LNCaP clone FGC (cell line): Measurements from ENCODE around the gene MEG3.
"Not testable (repeated sequence)": the region's sequence is repeated elsewhere in the genome, so short reads cannot be mapped to it uniquely, and the experiment has no call there.

ENCODE experiments used
- DNase-seq: peaks from one replicate; pipeline ENCODE4 v3.0.0-alpha.2; 2011; ENCODE audit warnings: low read depth
- H3K4me3 ChIP-seq: 2 replicates; pipeline ENCODE4 v1.5.1; 2011; ENCODE audit warnings: mild to moderate bottlenecking, low read depth, low read length, control low read depth
- CTCF ChIP-seq: IDR thresholded peaks from 2 replicates; pipeline ENCODE4 v1.5.1; 2012; ENCODE audit warnings: mild to moderate bottlenecking; ENCODE audit not compliant: control insufficient read depth, insufficient read depth; ENCODE audit errors: extremely low read depth

MEG3 gene

GRCh38 chr14:100800041-100800440 is 25.9 kb upstream of the MEG3 start:
- no peak for DNase-seq
- TF ChIP-seq CTCF, result no peak
- no peak overlapping the region for H3K4me3 ChIP-seq

- DNase-seq, result not testable (repeated sequence)
Observed at GRCh38 chr14:100801433-100801832, 24.5 kb upstream of the MEG3 start.

GRCh38 chr14:100802179-100802578 is 23.7 kb upstream of the MEG3 start:
- DNase-seq, result no peak
- no peak for TF ChIP-seq CTCF
- H3K4me3 ChIP-seq, result no peak overlapping the region

More at GRCh38 chr14:100801433-100801832, 24.5 kb upstream of the MEG3 start:
- not testable (repeated sequence) for H3K4me3 ChIP-seq

DNA sequence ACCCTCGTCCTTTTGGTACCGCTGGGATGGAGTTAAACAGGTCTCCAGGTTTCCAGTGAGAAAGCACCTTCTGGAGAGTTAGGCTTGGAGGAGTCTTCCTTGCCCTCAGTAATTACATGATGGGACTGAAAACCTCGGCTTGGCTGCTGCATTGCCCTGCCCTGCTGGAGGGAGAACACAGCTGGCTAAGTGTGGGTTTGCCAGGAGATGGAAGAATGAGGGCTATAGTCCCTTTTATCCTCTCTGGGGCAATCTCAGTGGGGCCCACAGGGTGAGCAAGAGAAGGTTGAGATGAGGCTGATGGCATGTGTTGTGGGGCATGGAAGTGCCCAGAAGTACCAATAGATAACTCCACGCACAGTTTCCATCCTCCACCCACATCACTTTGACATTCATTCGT is 23.2 kb upstream of the MEG3 start:
- no peak for DNase-seq
- no peak for TF ChIP-seq CTCF
- H3K4me3 ChIP-seq, result no peak overlapping the region

GRCh38 chr14:100803226-100803625 is 22.7 kb upstream of the MEG3 start:
- H3K4me3 ChIP-seq, result no peak overlapping the region
- no peak for TF ChIP-seq CTCF
- no peak for DNase-seq

DNA sequence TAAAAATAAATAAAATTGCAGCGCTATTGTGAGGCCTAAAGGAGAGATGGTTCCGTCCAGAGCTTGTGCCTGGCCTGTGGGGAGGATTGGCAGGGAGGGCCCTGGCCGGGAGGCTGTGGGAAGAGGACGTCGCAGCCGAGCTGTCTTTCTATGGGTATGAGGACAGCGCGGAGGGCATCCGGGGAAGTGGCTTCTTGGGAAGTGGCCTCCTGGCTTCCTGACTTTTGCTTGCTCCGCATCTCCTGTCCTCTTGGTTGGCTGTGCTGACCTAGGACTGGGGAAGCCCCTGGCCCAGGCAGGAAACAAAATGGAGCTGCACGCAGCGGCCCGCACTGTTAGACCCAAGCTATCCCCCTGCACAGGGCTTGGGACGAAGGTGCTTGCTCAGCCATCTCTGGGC is 22.2 kb upstream of the MEG3 start:
- no peak overlapping the region for H3K4me3 ChIP-seq
- no peak for DNase-seq
- no peak for TF ChIP-seq CTCF

DNA sequence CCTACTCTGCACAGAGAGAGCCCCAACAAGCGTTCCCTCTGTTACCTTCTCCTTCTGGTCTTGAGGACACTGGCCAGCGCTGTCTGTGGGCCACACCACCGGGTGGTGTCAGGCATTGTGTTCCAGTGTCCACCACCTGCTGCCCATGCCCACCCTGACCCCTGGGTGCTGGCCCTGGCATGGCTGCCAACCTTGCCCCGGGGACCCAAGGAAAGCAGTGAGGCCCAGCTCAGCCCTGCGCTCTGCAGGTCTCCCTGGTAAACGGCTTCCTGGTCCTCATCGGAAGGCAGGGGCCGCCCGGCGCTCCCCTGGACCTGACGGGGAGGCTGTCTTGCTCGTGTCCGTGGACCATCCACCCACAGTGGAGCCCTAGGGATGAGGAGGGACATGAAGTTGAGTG is 21.8 kb upstream of the MEG3 start:
- no peak overlapping the region for H3K4me3 ChIP-seq
- TF ChIP-seq CTCF, result no peak
- DNase-seq, result no peak
